Loucy (cell line): ENCODE measurements around the gene C16orf78.

ENCODE experiments used
- H2AFZ ChIP-seq: fragments of 200-600 bp; sonication (generic); 2 replicates; pipeline ENCODE4 v1.6.0; 2016; ENCODE audit warnings: antibody characterized with exemption, mild to moderate bottlenecking, low read length, moderate library complexity
- H3F3A ChIP-seq: fragments of 200-600 bp; 2 replicates; pipeline ENCODE4 v1.6.0; 2016; ENCODE audit warnings: antibody characterized with exemption, low read depth, mild to moderate bottlenecking
- H3K27me3 ChIP-seq: fragments of 200-600 bp; sonication (generic); 2 replicates; pipeline ENCODE4 v1.6.1; 2014; ENCODE audit warnings: low read length, mild to moderate bottlenecking; ENCODE audit not compliant: insufficient read depth, poor library complexity, severe bottlenecking
- H3K36me3 ChIP-seq: fragments of 200-600 bp; sonication (generic); 2 replicates; pipeline ENCODE4 v1.6.1; 2016; ENCODE audit warnings: low read length; ENCODE audit not compliant: insufficient read depth
- H3K4me1 ChIP-seq: fragments of 200-600 bp; sonication (generic); 2 replicates; pipeline ENCODE4 v1.5.1; 2014; ENCODE audit warnings: low read length, mild to moderate bottlenecking; ENCODE audit not compliant: insufficient read depth, poor library complexity, severe bottlenecking
- H3K4me2 ChIP-seq: fragments of 200-600 bp; sonication (generic); 2 replicates; pipeline ENCODE4 v1.6.0; 2014; ENCODE audit warnings: antibody characterized with exemption, low read length, low read depth, mild to moderate bottlenecking; ENCODE audit not compliant: poor library complexity, severe bottlenecking
- H3K4me3 ChIP-seq: fragments of 200-600 bp; sonication (generic); 2 replicates; pipeline ENCODE4 v1.5.1; 2014; ENCODE audit warnings: low read length, mild to moderate bottlenecking, mixed read lengths; ENCODE audit not compliant: poor library complexity, severe bottlenecking
- H3K79me2 ChIP-seq: fragments of 200-600 bp; sonication (generic); 2 replicates; pipeline ENCODE4 v1.6.1; 2014; ENCODE audit warnings: low read length; ENCODE audit not compliant: insufficient read depth
- H3K9ac ChIP-seq: fragments of 200-600 bp; sonication (generic); 2 replicates; pipeline ENCODE4 v1.6.0; 2014; ENCODE audit warnings: mild to moderate bottlenecking, low read depth, low read length, moderate library complexity; ENCODE audit not compliant: poor library complexity, severe bottlenecking
- H3K9me2 ChIP-seq: fragments of 200-600 bp; sonication (generic); replicated peaks from 2 replicates; pipeline ENCODE4 v1.6.1; 2016; ENCODE audit warnings: low read depth, low read length, mixed read lengths
- H3K9me3 ChIP-seq: fragments of 200-600 bp; sonication (generic); 2 replicates; pipeline ENCODE4 v1.6.1; 2014; ENCODE audit warnings: mild to moderate bottlenecking, antibody characterized with exemption, low read length, low read depth; ENCODE audit not compliant: insufficient read depth
- H4K20me1 ChIP-seq: fragments of 200-600 bp; sonication (generic); 2 replicates; pipeline ENCODE4 v1.6.0; 2014; ENCODE audit warnings: antibody characterized with exemption, low read length, mild to moderate bottlenecking; ENCODE audit not compliant: insufficient read depth, poor library complexity, severe bottlenecking
- CTCF ChIP-seq: fragments of 200-600 bp; sonication (generic); conservative IDR thresholded peaks from 2 replicates; pipeline ENCODE4 v1.5.1; 2014; ENCODE audit warnings: mild to moderate bottlenecking, antibody characterized with exemption, low read length
- EZH2phosphoT487 ChIP-seq: fragments of 200-600 bp; IDR thresholded peaks from 2 replicates; pipeline ENCODE4 v1.6.1; 2018; ENCODE audit warnings: antibody characterized with exemption, mild to moderate bottlenecking, moderate library complexity, borderline replicate concordance

Gene C16orf78

GRCh38 chr16:49347476-49347875 lies 26.1 kb upstream of the C16orf78 start:
- H3K4me1 ChIP-seq: no peaks in the 10 kb centered on the region
- H3K9ac ChIP-seq: no peak overlapping the region
- H3F3A ChIP-seq: no peaks in the 10 kb centered on the region
- no peak for TF ChIP-seq EZH2phosphoT487
- no peak for TF ChIP-seq CTCF
- H3K4me3 ChIP-seq: no peak overlapping the region
- no peaks in the 10 kb centered on the region for H3K79me2 ChIP-seq
- H3K27me3 ChIP-seq: no peaks in the 10 kb centered on the region
- H4K20me1 ChIP-seq: no peaks in the 10 kb centered on the region
- H3K9me2 ChIP-seq: no peaks in the 10 kb centered on the region
- no peak overlapping the region for H2AFZ ChIP-seq
- H3K4me2 ChIP-seq: no peak overlapping the region
- no peaks in the 10 kb centered on the region for H3K36me3 ChIP-seq
- no peaks in the 10 kb centered on the region for H3K9me3 ChIP-seq

DNA sequence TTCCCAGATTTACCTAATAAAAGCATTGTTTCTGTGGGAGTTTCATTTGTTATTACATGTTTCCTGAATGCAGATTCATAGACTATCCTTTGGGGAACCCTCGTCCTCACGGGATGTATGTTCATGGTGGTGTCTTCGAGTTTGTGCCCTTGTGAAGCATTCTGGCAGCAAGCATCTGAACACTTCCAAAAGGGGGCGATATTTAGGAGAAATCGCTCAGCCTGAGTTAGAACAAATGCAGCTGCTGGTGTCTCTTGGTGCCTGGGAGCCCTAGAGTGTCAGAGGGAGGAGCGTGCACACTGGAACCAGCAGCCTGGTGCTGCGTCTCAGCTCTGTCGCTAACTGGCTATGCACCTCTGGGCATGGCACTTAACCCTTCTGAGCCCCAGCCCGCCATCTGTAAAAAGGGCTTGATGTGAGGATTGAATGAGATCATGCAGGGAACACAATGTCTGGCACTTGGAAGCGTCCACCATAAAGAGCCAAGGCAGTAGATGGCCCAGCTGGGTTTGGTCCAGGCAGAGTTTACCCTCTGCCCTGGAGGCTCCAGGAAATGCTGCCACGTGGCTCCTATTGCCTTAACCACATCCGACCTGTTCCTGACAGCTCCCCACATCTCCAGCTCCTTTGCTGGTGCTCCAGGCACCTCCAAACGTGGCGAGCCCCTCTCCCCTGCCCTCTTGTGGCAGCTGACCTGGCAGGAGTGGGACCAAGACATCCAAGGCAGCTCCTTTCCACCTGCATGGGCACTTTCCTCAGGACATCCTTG lies 25.0 kb upstream of the C16orf78 start:
- no peak overlapping the region for H3K9ac ChIP-seq
- TF ChIP-seq CTCF (peak; percentile 41), EZH2phosphoT487 (no peak)
- H4K20me1 ChIP-seq: no peaks in the 10 kb centered on the region
- H3K79me2 ChIP-seq: no peaks in the 10 kb centered on the region
- no peaks in the 10 kb centered on the region for H3K36me3 ChIP-seq
- H3K4me2 ChIP-seq: no peak overlapping the region
- H3K27me3 ChIP-seq: no peaks in the 10 kb centered on the region
- no peak overlapping the region for H2AFZ ChIP-seq
- no peak overlapping the region for H3K4me3 ChIP-seq
- no peaks in the 10 kb centered on the region for H3K9me2 ChIP-seq
- no peaks in the 10 kb centered on the region for H3K9me3 ChIP-seq
- no peaks in the 10 kb centered on the region for H3F3A ChIP-seq
- H3K4me1 ChIP-seq: no peaks in the 10 kb centered on the region

DNA sequence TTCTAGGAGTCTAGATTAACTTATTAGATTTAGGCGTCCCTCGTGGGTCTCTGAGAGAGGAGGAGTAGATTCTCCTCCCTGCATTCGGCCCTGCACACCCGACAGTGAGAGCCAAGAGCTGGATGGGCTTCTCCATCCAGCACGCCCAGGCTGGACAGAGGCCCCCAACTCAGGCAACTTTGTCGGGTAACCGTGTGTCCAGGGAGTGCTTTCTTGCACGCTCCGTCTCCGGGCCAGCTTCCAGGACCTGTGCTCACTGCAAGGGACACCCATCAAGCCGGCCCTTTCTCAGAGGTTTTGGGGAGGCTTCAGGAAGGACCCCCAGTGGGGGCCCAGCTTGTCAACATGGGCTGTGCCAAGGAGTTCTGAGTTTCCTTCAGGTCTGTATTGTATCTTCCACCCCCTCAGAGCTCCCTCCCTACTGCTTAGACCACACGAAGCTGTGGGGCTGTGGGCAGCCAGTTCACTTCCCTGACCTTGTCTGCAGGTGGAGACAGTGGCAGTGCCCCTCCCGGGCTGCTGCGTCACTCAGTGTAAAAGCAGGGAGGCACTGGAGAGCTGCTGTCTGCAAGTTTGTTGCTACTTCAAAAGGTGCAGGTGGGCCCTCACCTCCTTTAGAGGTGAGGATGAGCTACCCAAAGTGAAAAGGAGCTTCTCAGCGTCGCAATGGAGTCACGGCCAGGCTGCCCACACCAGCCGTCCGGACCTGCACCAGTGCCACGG lies 24.0 kb upstream of the C16orf78 start:
- TF ChIP-seq EZH2phosphoT487: no peak
- TF ChIP-seq CTCF: no peak
- Histone ChIP-seq H4K20me1 (no peaks in the 10 kb centered on the region), H3F3A (no peaks in the 10 kb centered on the region), H2AFZ (no peak overlapping the region), H3K27me3 (no peaks in the 10 kb centered on the region), H3K36me3 (no peaks in the 10 kb centered on the region), H3K9ac (no peak overlapping the region), H3K9me3 (no peaks in the 10 kb centered on the region), H3K79me2 (no peaks in the 10 kb centered on the region), H3K4me1 (no peaks in the 10 kb centered on the region), H3K4me2 (no peak overlapping the region), H3K4me3 (no peak overlapping the region), H3K9me2 (no peaks in the 10 kb centered on the region)
